Ishikawa (cell line): Measurements from ENCODE around the gene TMEM8B.

ENCODE experiments used
- FOXM1 ChIP-seq: IDR thresholded peaks from 2 replicates; pipeline ENCODE4 v1.6.1; 2012; ENCODE audit warnings: low read depth, borderline replicate concordance
- MAX ChIP-seq: IDR thresholded peaks from 2 replicates; pipeline ENCODE4 v1.6.1; 2012
- TCF12 ChIP-seq: IDR thresholded peaks from 2 replicates; pipeline ENCODE4 v1.6.1; 2012; ENCODE audit warnings: low read depth
- YY1 ChIP-seq: IDR thresholded peaks from 2 replicates; pipeline ENCODE4 v1.6.1; 2012; ENCODE audit warnings: low read depth
- ZBTB7A ChIP-seq: IDR thresholded peaks from 2 replicates; pipeline ENCODE4 v1.6.1; 2012; ENCODE audit warnings: low read depth

- TF ChIP-seq TCF12: no peak
- TF ChIP-seq YY1: no peak
- no peak for TF ChIP-seq MAX
- TF ChIP-seq FOXM1: no peak
- no peak for TF ChIP-seq ZBTB7A
Measured at GRCh38 chr9:35910613-35911359, 81.8 kb downstream of the TMEM8B start.
